Hindlimb muscle (tissue), 1 donor: ENCODE measurements around the gene PRKCE. TPM values are rescaled to one million over a fixed set of nuclear protein-coding genes. Genes with fewer than 3 reads are reported as not detected.

Source experiments
- DNase-seq: peaks from one replicate; pipeline ENCODE4 v3.0.0-alpha.2; 2013
- polyA plus RNA-seq: library from polyadenylated mRNA; unstranded; fragments of 120-200 nt; gene quantifications from one replicate; pipeline ENCODE4 v1.2.1, GENCODE V29; 2013; ENCODE audit not compliant: insufficient read length

Gene PRKCE
- polyA plus RNA-seq, 1 donor = 4.6 TPM

DNA sequence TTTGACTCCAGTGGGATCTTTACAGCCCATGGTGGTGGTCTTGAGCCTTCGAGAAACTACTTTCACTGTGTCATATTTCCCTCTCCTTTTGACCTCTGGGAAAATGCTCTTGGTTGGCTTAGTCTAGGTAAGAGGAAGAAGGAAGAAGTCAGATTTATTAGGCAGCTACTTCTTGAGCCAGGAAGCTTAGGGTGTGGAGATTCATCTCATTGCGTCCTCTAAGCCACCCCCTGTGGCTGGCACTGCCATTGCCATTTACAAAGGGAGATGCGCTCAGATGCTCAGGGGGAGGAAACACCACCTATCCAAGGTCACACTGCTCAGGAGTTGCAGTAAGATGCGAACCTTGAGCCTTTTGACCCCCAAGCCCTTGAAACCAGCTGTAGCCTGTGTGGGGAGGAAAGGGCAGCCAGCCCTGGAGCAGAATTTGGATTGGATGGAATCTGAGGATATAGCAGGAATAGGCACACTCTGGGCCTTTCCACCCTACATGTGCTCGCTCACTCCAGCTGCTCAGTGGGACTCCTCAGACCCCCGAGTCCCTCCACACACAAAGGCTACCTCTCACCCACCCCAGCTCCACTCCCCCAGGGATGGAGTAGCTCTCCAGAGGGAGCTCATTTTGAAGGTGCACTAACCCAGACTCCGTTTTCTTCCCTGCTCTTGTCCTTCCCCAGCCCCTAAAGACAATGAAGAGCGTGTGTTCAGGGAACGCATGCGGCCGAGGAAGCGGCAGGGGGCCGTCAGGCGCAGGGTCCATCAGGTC lies 324.5 kb downstream of the PRKCE start:
- no peak for DNase-seq

- no peak for DNase-seq
These were observed 326.9 kb downstream of the PRKCE start for GRCh38 chr2:45978302-45978859.

- no peak for DNase-seq
These were observed 327.6 kb downstream of the PRKCE start for GRCh38 chr2:45979065-45979464.

DNA sequence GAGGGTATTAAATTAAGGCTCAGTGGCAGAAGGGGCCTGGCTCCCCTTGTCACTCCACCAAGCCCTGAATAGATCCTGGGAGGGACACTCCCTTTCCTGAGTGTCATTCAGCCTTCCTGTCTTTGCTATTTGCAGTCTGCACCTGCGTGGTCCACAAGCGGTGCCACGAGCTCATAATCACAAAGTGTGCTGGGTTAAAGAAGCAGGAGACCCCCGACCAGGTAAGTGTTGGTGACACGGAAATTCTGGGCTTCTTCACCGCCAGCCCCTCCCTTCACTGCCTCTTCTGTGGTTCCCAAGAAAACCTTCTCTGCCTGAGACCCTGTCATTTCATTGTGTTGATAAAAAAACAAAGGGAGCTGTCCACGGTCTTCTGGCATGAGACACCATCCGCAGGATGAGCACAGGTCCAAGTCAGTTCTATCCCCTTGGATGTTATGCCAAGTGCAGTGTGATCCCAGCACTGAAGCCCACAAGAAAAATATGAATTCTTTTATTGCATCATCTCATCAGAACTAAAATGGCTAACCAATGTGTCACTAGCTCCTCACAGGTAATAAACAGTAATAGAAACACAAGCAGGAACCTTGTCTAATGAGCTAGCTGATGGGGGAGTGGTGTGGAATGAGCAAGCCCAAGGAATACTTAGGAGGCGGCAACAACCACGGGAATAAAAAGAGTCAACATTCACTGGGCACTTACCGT lies 328.8 kb downstream of the PRKCE start:
- DNase-seq = no peak

DNA sequence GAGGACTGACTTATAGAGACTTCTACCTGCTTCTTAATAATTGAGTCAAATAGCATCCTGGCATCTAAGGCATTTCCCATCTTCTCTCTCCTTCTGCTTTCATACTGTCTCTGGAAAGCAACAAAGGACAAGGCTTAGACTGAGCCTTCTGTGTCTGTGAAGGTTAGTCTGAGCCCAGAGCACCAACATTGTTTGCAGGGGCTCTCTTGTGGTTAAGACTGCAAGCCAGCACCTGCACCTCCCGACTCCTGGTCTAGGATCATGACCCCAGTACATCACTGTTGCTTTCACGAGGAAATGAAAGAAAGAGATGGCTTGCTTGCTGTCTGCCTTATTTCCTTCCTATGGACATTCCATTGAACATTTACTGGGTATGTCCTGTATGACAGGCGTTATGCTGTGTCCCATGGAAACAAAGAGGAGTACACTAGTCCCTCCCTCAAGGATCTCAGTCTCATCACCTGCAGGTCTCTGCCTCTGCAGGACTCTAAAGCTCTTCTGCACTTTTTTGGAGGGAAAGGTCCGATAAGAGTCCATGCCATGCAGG lies 330.0 kb downstream of the PRKCE start:
- no peak for DNase-seq

DNA sequence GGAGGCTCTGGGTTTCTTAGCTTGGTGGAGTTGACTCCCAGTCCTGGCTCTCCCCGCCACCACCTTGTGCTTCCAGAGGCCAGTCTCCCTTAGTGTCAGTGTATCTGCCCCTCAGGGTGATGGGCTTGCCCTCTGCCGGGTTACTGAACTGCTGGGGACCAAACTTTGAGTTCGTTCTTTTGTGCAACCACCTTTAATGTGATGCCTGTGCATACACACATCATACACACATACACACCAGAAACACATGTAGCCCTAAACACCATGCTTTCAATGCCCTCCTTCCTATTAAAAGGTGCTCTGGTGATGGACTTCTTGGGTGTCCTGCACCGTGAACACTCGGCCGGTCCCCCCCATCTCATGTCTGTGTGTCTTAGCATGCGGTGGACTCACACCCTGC lies 330.6 kb downstream of the PRKCE start:
- DNase-seq = no peak

DNA sequence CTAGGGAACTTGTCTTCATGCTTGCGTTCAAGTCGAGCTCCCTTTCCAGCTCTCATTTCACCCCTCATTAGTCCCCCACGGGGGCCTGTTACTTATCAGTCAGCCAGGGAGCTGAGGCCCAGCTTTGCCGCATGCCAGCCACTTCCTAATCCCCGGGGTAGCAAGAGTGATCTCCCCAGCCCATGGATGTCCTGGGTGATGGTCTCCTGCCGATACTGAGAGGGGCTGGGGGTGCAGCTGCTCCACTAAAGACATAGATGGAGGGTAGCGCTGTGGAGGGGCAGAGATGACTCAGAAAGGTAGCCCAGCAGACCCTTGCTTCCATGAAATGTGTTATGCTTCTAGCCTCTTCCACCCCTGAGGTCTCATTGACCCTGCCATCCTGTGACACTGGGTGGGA lies 331.7 kb downstream of the PRKCE start:
- no peak for DNase-seq

- DNase-seq = no peak
These were observed 332.9 kb downstream of the PRKCE start for GRCh38 chr2:45984366-45984765.

- DNase-seq = no peak
These were observed 333.5 kb downstream of the PRKCE start for GRCh38 chr2:45984896-45985473.

GRCh38 chr2:45986509-45986908 lies 335.0 kb downstream of the PRKCE start:
- no peak for DNase-seq

- DNase-seq = no peak
These were observed 336.4 kb downstream of the PRKCE start for GRCh38 chr2:45987856-45988255.

DNA sequence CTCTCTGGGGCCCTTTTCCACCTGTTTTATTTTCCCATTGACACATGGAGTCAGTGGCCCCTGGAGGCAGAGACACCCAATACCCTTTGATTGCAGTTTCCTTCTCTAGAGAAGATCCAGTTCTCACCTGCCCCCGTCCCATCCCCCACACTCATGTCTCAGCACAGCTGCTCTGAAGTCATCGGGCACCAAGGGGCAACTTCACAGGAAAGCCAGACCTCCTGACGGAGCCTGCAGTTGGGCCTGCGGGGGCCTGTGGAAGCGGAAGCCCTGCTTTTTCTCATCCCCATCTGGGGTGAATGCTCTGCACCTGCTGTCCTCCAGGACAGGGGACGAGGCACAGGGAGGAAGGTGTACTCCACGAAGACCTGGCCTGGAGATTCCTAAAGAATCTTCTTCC lies 337.4 kb downstream of the PRKCE start:
- no peak for DNase-seq

GRCh38 chr2:45990131-45990530 lies 338.7 kb downstream of the PRKCE start:
- DNase-seq = no peak

- DNase-seq = no peak
These were observed 340.7 kb downstream of the PRKCE start for GRCh38 chr2:45992021-45992740.

GRCh38 chr2:45992741-45993475 lies 341.4 kb downstream of the PRKCE start:
- DNase-seq = no peak

DNA sequence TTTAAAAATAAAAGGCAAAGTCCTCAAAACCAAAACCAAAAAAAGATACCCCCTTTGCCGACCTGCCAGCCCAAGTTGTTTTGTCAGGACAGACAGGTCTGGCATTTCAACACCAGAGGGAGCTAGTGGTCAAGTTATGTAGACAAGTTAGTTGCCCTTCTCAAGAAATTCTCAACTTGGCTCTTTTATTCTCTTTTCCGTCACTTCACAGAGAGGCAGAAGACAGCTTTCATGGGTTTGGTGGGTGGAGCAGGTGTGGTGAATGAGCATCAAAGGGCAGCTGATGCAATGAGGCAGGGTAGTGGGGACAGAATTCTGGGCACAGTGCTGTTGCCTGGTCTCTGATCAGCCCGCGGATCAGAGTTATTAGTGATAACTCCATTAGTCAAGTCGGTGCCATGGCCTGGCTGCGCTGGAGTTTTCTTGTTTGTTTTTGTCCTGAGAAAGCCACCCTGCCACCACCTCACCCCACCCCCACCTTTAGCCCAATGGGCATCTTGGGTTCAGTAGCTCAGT lies 342.1 kb downstream of the PRKCE start:
- peak; percentile 54 for DNase-seq

GRCh38 chr2:45994060-45994459 lies 342.6 kb downstream of the PRKCE start:
- DNase-seq = no peak

GRCh38 chr2:46000660-46001059 lies 349.2 kb downstream of the PRKCE start:
- no peak for DNase-seq

- no peak for DNase-seq
These were observed 349.8 kb downstream of the PRKCE start for GRCh38 chr2:46001290-46001689.

DNA sequence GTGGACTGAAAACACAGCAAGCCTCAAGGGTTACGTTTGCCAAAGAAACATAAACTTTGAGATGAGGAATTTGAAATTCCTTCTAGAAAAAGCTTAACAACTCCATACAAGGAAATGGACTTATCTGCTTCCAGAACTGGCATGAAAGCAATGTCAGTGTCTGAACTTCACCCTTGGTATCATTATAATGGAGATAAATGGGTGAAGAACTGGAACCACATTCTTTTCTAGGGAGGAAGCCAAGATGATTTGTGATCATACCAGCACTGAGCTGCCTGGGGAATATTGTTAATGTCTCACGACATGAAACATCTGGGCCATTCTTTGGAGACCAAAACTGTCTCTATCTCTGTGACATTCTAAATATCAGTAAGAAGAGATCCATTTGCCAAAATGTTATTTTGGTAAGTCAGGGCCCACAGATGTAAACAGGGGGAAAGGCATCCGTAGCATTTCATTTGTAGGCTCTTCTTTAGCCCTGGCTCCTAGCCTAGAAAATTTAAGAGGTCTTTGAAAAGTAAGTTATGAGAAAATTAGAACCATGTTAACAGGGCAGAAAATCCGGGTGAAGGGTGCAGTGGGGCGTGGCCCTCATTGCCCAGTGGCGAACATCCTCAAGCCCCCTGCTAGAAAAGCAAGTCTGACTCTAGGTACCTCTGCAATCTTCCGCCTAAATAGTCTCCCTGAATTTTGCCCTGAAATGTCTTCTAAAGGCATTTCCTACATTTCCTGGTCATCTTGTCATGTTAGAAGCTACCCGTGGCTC lies 350.4 kb downstream of the PRKCE start:
- DNase-seq = no peak

GRCh38 chr2:46002507-46002883 lies 351.0 kb downstream of the PRKCE start:
- DNase-seq = no peak
